Measurements from ENCODE around the gene ESCO1.

Gene ESCO1

DNA sequence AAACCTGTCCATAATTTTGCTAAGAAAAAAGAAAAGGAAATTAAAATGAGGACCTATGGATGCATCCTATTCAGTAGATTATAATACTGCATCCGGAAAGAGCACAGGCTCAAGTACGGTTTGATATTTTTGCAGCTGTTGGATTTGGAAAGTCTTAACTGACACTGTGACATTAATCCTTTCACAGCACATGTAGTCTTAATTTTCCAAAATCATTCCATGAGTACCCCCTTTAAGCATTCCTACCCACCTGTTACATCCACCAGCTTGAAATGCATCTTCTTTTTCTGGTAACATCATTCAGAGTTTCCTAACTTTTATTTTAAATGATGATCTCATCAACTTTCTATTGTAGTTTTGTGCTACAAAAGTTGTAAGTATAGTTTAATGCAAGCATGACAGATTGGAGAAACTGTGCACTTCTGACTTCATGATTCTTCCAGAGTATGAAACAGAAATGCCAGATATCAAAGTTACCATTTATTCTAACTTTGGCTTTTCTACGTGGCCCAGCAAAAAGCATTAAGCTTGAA is 113.5 kb downstream of the ESCO1 start:
- no peak for DNase-seq

DNA sequence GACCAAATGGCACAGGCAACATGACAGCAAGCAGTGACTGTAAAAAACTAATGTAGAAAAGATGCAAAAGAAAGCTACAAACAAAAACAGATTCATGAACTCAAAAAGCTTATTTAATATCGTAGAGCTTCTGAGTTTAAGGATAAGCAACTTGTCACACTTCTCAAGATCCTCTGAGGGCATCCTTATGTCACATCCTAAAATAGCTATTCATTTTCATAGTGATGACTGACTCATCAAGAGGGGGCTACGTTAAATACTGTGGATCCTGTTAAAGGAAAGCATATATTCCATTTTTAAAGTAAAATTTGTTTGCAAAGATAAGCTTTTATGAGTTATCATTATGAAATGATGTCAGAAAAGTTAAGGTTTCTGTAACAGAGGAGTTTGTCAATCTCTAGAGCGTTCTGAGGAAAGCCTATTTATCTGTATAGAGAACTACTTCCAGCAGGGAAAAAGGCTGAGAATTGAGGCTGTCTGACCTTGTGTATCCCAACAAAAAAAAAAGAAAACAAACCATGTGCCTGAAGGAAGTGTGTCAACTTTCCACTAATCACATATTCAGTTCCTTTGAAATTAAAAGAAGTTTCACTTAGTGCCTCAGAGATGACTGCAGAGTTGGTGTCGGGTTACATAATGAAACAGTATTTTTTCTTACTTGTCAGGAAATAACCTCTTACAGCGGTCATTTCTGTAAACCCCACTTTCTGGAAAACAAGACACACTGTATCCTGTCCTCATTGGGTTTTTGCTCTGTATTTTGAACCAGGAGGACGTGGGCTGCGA is 115.5 kb downstream of the ESCO1 start:
- no peak for DNase-seq

DNA sequence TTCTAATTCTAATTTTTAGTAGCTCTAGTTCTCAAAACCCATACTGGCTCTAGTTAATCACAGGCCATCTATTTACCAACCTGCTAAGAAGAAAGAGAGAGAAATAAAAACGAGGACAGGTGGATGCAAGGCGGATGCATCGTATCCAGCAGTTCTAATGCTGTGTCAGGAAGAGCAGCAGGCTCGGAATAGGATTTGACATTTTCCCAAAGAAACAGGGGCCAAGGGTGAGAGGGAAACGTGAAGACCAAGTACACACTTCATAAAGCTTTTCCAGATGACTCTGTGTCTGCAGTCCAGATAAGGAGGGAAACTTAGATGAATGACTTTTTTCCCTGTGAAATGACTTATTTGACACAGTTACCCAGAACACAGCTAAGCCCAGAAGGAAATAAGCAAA is 117.5 kb downstream of the ESCO1 start:
- no peak for DNase-seq

DNA sequence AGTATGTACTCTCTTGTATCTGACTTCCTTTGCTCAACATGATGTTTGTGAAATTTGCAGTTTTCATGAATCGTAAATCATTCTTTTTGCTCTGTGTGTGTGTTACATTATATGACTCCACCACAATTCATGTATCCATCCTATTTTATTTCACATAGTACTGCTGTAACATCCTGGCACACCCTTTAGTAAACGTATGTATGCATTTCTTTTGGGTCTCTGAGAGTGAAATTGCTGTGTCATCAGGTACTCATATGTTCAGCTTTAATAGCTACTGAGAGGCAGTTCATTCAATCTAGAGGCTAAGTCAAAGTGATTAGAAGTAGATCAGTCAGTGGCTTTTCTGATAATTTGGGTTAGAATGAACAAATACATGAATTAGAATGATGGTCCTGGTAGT is 118.8 kb downstream of the ESCO1 start:
- DNase-seq: no peak

DNA sequence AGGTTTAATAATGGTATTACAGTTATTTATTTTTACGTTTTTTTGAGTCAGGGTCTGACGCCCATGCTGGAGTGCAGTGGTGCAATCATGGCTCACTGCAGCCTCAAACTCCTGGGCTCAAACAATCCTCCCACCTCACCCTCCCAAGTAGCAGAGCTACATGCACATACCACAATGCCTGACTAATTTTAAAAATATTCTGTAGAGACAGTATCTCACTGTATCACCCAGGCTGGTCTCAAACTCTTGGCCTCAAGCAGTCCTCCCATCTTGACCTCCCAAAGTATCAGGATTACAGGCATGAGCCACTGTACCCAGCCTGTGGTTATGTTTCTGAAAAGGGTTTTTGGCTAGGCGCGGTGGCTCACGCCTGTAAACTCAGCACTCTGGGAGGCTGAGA is 120.8 kb downstream of the ESCO1 start:
- no peak for DNase-seq
